Measurements from ENCODE around the gene ERICH6B.

- TF ChIP-seq POLR2A (IDR thresholded peaks at IDR 0.05), result no peak
- TF ChIP-seq CTCF (IDR thresholded peaks at IDR 0.05), result no peak
These were observed 60.9 kb downstream of the ERICH6B start for GRCh38 chr13:45554604-45555109.
